SK-N-MC (cell line): Measurements from ENCODE around the gene ANP32B.

Experiments used
- EZH2 ChIP-seq: fragments of 200-600 bp; sonication (generic); IDR thresholded peaks from one replicate; pipeline ENCODE4 v1.6.1; 2017; ENCODE audit warnings: antibody characterized with exemption
- POLR2AphosphoS5 ChIP-seq: IDR thresholded peaks from 2 replicates; pipeline ENCODE4 v1.6.1; 2012; ENCODE audit warnings: mild to moderate bottlenecking, low read depth, low read length, borderline replicate concordance

DNA sequence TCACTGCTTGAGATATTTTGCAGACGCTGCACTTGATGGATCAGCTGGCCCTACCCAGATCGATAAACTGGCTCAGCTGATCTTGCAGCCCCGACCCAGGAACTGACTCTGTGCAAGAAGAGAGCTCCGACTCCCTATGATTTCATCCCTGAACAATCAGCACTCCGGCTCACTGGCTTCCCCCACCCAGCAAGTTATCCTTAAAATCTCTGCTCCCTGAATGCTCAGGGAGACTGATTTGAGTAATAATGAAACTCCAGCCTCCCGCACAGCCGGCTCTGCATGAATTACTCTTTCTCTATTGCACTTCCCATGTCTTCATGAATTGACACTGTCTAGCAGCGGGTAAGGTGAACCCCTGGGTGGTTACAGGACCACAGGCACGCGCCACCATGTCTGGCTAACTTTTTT is 56.5 kb downstream of the ANP32B start:
- TF ChIP-seq EZH2 (no peak), POLR2AphosphoS5 (no peak)
